Uterus (tissue), 4 donors: ENCODE measurements around the gene ATP8B3. TPM values are rescaled to one million over a fixed set of nuclear protein-coding genes. Genes with fewer than 3 reads are reported as not detected.

Experiments used
- DNase-seq, 2 donors: peaks; one replicate each; pipeline ENCODE4 v3.0.0-alpha.2; 2019 to 2020
- H3K27ac ChIP-seq, 2 donors: fragments of 200-600 bp; sonication (generic); 1 replicate in 1 of 2; 2 replicates in 1 of 2; pipeline ENCODE4 v1.5.1; 2016 to 2018
- H3K27me3 ChIP-seq, 2 donors: fragments of 200-600 bp; sonication (generic); one replicate each; pipeline ENCODE4 v1.5.1; 2018 to 2019; ENCODE audit warnings: control low read depth in 1 of 2
- H3K36me3 ChIP-seq, 2 donors: fragments of 200-600 bp; sonication (generic); one replicate each; pipeline ENCODE4 v1.5.1; 2019; ENCODE audit warnings: control low read depth in 1 of 2
- H3K4me1 ChIP-seq, 2 donors: fragments of 200-600 bp; sonication (generic); one replicate each; pipeline ENCODE4 v1.5.1; 2018 to 2019; ENCODE audit warnings: control low read depth in 1 of 2
- H3K4me3 ChIP-seq, 2 donors: fragments of 200-600 bp; sonication (generic); 1 replicate in 1 of 2; 2 replicates in 1 of 2; pipeline ENCODE4 v1.5.1; 2018 to 2019; ENCODE audit warnings: mild to moderate bottlenecking in 1 of 2
- H3K9me3 ChIP-seq, 2 donors: fragments of 200-600 bp; sonication (generic); one replicate each; pipeline ENCODE4 v1.5.1; 2019; ENCODE audit warnings: control low read depth in 1 of 2
- CTCF ChIP-seq, 4 experiments: fragments of 200-600 bp in 2 of 4; fragments of 450-650 bp in 2 of 4; sonication (generic) in 2 of 4; IDR thresholded peaks; one replicate each; pipeline ENCODE4 v1.5.1; 2016 to 2019; ENCODE audit warnings: antibody characterized with exemption in 4 of 4, mild to moderate bottlenecking in 2 of 4, moderate library complexity in 1 of 4
- POLR2A ChIP-seq, 2 donors: fragments of 450-650 bp; IDR thresholded peaks; one replicate each; pipeline ENCODE4 v1.6.1; 2016; ENCODE audit warnings: antibody characterized with exemption in 2 of 2, mild to moderate bottlenecking in 1 of 2, moderate library complexity in 1 of 2
- intact Hi-C: fragments of 100-400 bp; cut with DNase I; formaldehyde crosslinking; loops from one replicate; pipeline ENCODE4 v1.15.1; 2023; ENCODE audit warnings: low total_unique reads
- total RNA-seq, 4 donors: library from RNA; depleted of rRNA in 3 of 4; stranded (reverse); fragments of >200 nt in 3 of 4; gene quantifications; one replicate each; pipeline versions ENCODE4 v1.1.0 to v1.2.4, GENCODE V29; 2014 to 2023
- donor health status: DM: yes; HTN: yes; CAD: no.

Gene ATP8B3
- total RNA-seq, 4 donors from 2014 or later = 1.0 to 3.3 (median 1.7) TPM; not detected in 1

DNA sequence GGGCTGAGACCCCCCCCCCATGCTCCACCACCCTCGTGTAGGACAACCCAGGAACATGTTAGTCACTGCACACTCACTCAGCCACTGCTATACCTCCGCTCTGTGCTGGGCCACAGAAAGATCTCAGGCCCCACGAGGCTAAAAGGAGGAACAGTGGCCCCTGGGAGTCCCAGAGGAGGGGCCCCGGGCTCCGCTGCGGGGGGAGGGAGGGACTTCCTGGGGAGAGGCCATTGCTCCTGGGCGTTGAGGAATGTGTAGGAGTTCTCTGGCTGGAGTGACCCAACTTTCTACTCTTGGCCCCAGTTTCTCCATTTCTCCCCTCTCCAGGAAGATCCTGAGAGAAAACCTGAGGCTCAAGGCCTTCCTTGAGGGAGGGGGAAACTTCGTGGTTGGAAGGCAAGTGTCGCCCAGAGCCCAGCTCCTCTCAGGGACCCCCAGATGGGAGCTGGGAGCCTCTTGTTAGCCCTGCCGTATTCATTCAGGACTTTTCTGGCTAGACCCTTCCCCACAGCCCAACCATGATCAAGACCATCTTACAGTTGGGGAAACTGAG, 45.2 kb downstream of the ATP8B3 start:
- Histone ChIP-seq H3K4me3 (no peak overlapping the region), H3K27ac (no peak overlapping the region), H3K36me3 (no peaks in the 10 kb centered on the region), H3K9me3 (peaks cover 0 to 8% of the 10 kb centered on the region in 2 donors), H3K27me3 (peaks cover 10 to 64% of the 10 kb centered on the region in 2 donors), H3K4me1 (no peaks in the 10 kb centered on the region)
- intact Hi-C loops = loop anchor here (10.0 kb wide), 2 partner anchors 58 to 222 kb away; no protein-coding TSS in a partner anchor
- no peak for TF ChIP-seq CTCF (IDR thresholded peaks at IDR 0.05)
- TF ChIP-seq POLR2A (IDR thresholded peaks at IDR 0.05) = no peak
- no peak for DNase-seq

DNA sequence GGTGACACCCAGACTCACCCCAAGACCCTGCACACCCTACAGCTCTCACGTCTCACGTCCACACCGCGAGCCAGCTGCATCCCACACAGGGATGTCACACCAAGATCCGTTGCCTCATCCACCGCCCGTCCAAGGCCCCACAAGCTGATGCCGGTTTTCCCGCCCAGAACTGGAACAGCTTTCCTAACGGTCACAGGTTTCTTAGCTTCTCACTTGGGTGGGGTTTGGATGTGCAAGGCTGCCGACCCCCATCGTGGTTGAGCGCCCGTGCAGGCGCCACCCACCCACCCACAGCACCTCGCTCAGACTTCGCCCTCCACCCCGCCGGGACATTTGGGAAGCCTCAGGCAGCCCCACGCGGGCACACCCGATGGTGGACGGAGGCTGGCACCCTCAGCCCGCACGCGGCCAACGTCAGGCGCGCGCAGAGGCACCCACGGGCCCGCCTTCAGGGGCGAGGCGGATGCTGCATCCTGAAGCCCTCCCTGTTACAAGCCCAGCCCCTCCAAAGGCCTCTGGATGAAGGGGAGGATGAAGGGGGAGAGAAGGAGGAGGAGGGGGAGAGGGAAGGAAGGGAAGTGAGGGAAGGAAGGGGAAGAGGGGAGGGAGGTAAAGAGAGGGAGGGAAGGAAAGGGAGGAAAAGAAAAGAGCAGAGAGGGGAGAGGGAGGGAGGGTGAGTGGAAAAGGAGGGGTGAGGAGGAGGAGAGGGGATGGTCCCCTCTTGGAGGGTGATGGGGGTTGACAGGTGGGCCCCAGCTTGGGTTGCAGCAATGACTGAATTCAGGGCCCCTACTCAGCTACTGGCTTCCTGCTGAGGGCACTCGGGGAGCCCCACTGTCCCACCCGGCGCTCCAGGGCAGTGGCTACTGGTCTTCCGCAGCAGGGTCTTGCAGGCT, 45.9 kb downstream of the ATP8B3 start:
- intact Hi-C loops = loop anchor here (10.0 kb wide), 2 partner anchors 59 to 221 kb away; no protein-coding TSS in a partner anchor
- Histone ChIP-seq H3K27ac (no peak overlapping the region), H3K4me3 (no peak overlapping the region), H3K27me3 (peaks cover 10 to 64% of the 10 kb centered on the region in 2 donors), H3K36me3 (no peaks in the 10 kb centered on the region), H3K9me3 (peaks cover 0 to 8% of the 10 kb centered on the region in 2 donors), H3K4me1 (no peaks in the 10 kb centered on the region)
- no peak for TF ChIP-seq POLR2A (IDR thresholded peaks at IDR 0.05)
- no peak for TF ChIP-seq CTCF (IDR thresholded peaks at IDR 0.05)
- DNase-seq = no peak

DNA sequence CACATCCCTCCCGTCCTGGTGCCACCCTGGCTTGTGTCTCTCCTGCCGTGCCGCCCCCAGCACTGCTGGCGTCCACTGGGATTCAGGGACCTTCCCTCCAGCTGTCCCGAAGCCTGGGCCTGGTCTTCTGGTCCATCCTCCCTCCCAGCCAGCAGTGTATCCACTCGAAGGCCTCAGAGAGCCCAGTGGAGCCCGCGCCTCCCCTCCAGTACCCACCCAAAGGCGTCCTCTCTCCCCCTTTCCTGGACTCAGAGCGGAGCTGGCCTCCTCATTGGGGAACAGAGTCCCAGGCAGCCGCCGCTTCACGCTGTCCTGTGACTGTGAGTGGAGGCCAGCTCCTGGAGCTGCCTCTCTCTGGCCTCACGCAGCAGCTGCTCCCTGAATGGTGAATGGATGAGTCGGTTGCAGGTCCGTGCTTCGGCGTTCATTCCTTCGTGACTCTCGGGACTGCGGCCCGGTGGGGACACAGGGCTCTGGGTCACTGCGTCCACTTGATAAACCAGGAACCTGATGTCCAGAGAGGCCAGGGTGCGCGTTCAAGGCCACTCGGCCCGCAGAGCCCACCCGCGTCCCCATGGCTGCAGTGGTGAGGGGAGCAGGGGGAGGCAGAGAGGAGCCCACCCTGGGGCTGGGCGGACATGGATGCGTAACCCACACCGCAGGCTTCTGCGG, 46.7 kb downstream of the ATP8B3 start:
- Histone ChIP-seq H3K27ac (no peak overlapping the region), H3K4me1 (no peaks in the 10 kb centered on the region), H3K36me3 (no peaks in the 10 kb centered on the region), H3K4me3 (no peak overlapping the region), H3K9me3 (no peaks in the 10 kb centered on the region), H3K27me3 (peaks cover 10 to 63% of the 10 kb centered on the region in 2 donors)
- no peak for DNase-seq
- intact Hi-C loops = loop anchor here (10.0 kb wide), 2 partner anchors 59 to 221 kb away; no protein-coding TSS in a partner anchor
- TF ChIP-seq CTCF (IDR thresholded peaks at IDR 0.05) (no peak), POLR2A (IDR thresholded peaks at IDR 0.05) (no peak)

- intact Hi-C loops = loop anchor here (10.0 kb wide), 2 partner anchors 60 to 220 kb away; no protein-coding TSS in a partner anchor
These were observed 47.3 kb downstream of the ATP8B3 start for GRCh38 chr19:1764729-1765128.

More at GRCh38 chr19:1764729-1765128, 47.3 kb downstream of the ATP8B3 start:
- TF ChIP-seq CTCF (IDR thresholded peaks at IDR 0.05) = no peak
- no peak for TF ChIP-seq POLR2A (IDR thresholded peaks at IDR 0.05)
- H3K4me1 ChIP-seq = no peaks in the 10 kb centered on the region
- DNase-seq = no peak
- H3K4me3 ChIP-seq = no peak overlapping the region
- no peaks in the 10 kb centered on the region for H3K9me3 ChIP-seq
- no peak overlapping the region for H3K27ac ChIP-seq
- no peaks in the 10 kb centered on the region for H3K36me3 ChIP-seq
- H3K27me3 ChIP-seq = peaks cover 13 to 57% of the 10 kb centered on the region in 2 donors
